Stimulated activated CD4-positive, alpha-beta T cell treated with anti-CD3 and anti-CD28 coated beads, Interleukin-15, amount 100 ng/mL, for 1 hour (primary cell): ENCODE data around the gene SCO2.

ENCODE experiments used
- DNase-seq, 2 donors: peaks; one replicate each; pipeline ENCODE4 v3.0.0-alpha.2; 2020; ENCODE audit warnings: low read depth in 1 of 2, low spot score in 1 of 2

SCO2 gene

GRCh38 chr22:50525104-50525857 is at the start of gene SCO2:
Gene SCO2 (minus strand): TSS chr22:50525598. CDS start chr22:50524411, 1,187 bp downstream.
- DNase-seq, result peak; percentile 97 to 98

GRCh38 chr22:50574383-50574755 is 49.0 kb upstream of the SCO2 start:
- no peak for DNase-seq

GRCh38 chr22:50573491-50574382 is 48.3 kb upstream of the SCO2 start:
- DNase-seq, result no peak

- no peak for DNase-seq
Measured at GRCh38 chr22:50572965-50573364, 47.6 kb upstream of the SCO2 start.

GRCh38 chr22:50571264-50572175 is 46.1 kb upstream of the SCO2 start:
- DNase-seq, result no peak

- no peak for DNase-seq
Measured at GRCh38 chr22:50570861-50571260, 45.5 kb upstream of the SCO2 start.

- DNase-seq, result no peak
Measured at GRCh38 chr22:50569896-50570535, 44.6 kb upstream of the SCO2 start.

GRCh38 chr22:50569041-50569459 is 43.7 kb upstream of the SCO2 start:
- no peak for DNase-seq

- no peak for DNase-seq
Measured at GRCh38 chr22:50568626-50569025, 43.2 kb upstream of the SCO2 start.

- no peak for DNase-seq
Measured at GRCh38 chr22:50567721-50568252, 42.4 kb upstream of the SCO2 start.

- DNase-seq, result no peak
Measured at GRCh38 chr22:50564289-50564688, 38.9 kb upstream of the SCO2 start.

GRCh38 chr22:50563413-50564160 is 38.2 kb upstream of the SCO2 start:
- DNase-seq, result no peak

GRCh38 chr22:50562523-50563412 is 37.4 kb upstream of the SCO2 start, which contains the start of gene SYCE3:
Gene SYCE3 (minus strand): TSS chr22:50562919. CDS start chr22:50556405, 6,514 bp downstream.
- peak; percentile 94 to 96 for DNase-seq

GRCh38 chr22:50561401-50562358 is 36.3 kb upstream of the SCO2 start:
- DNase-seq, result no peak

- DNase-seq, result no peak
Measured at GRCh38 chr22:50560034-50560433, 34.6 kb upstream of the SCO2 start.

GRCh38 chr22:50556703-50557102 is 31.3 kb upstream of the SCO2 start:
- DNase-seq, result no peak

GRCh38 chr22:50553310-50553709 is 27.9 kb upstream of the SCO2 start:
- DNase-seq, result no peak
